Thyroid gland (tissue), 4 donors: ENCODE measurements around the gene PDE8A. TPM values are rescaled to one million over a fixed set of nuclear protein-coding genes. Genes with fewer than 3 reads are reported as not detected.

Experiments used
- DNase-seq, 2 donors: peaks; one replicate each; pipeline ENCODE4 v3.0.0-alpha.2; 2019
- H3K27ac ChIP-seq, 3 donors: fragments of 200-600 bp; sonication (generic); 1 replicate in 2 of 3; 2 replicates in 1 of 3; pipeline ENCODE4 v1.5.1; 2016 to 2019; ENCODE audit warnings: mild to moderate bottlenecking in 1 of 3, moderate library complexity in 1 of 3
- H3K27me3 ChIP-seq: fragments of 200-600 bp; sonication (generic); one replicate; pipeline ENCODE4 v1.5.1; 2019
- H3K36me3 ChIP-seq, 2 donors: fragments of 200-600 bp; sonication (generic); one replicate each; pipeline ENCODE4 v1.5.1; 2016 to 2019
- H3K4me1 ChIP-seq, 2 donors: fragments of 200-600 bp; sonication (generic); one replicate each; pipeline ENCODE4 v1.5.1; 2017 to 2019
- H3K4me3 ChIP-seq, 3 donors: fragments of 200-600 bp; sonication (generic); replicated peaks in 1 of 3; 1 replicate in 2 of 3; 2 replicates in 1 of 3; pipeline ENCODE4 v1.5.1; 2016; ENCODE audit warnings: mild to moderate bottlenecking in 1 of 3
- H3K9me3 ChIP-seq: fragments of 200-600 bp; sonication (generic); one replicate; pipeline ENCODE4 v1.5.1; 2017
- CTCF ChIP-seq, 6 experiments: fragments of 200-600 bp in 3 of 6; fragments of 450-650 bp in 3 of 6; sonication (generic) in 3 of 6; IDR thresholded peaks; one replicate each; pipeline ENCODE4 v1.5.1; 2016 to 2019; ENCODE audit warnings: antibody characterized with exemption in 6 of 6, mild to moderate bottlenecking in 2 of 6, inconsistent platforms in 1 of 6, moderate library complexity in 1 of 6
- POLR2A ChIP-seq, 2 donors: fragments of 450-650 bp; IDR thresholded peaks; one replicate each; pipeline ENCODE4 v1.6.1; 2017; ENCODE audit warnings: antibody characterized with exemption in 2 of 2, mild to moderate bottlenecking in 2 of 2, moderate library complexity in 1 of 2
- WGBS, 2 donors: methylation state at CpG; one replicate each; pipeline ENCODE4 v1.1.5; 2017; 5-methylcytosine and 5-hydroxymethylcytosine counted together
- intact Hi-C: fragments of 100-400 bp; cut with DNase I; formaldehyde crosslinking; loops from one replicate; pipeline ENCODE4 v1.15.1; 2023
- total RNA-seq, 4 donors: library from RNA; depleted of rRNA; stranded (reverse); fragments of >200 nt; gene quantifications; one replicate each; pipeline ENCODE4 v1.2.3, GENCODE V29; 2016

The PDE8A gene
- total RNA-seq, 4 donors from 2014 or later: 31.6 to 52.1 (median 35.2) TPM

- Histone ChIP-seq H3K9me3 (no peaks in the 10 kb centered on the region), H3K4me1 (peaks cover 10 to 24% of the 10 kb centered on the region in 2 donors), H3K36me3 (no peaks in the 10 kb centered on the region), H3K27me3 (no peaks in the 10 kb centered on the region), H3K4me3 (no peak overlapping the region), H3K27ac (no peak overlapping the region)
- TF ChIP-seq CTCF (IDR thresholded peaks at IDR 0.05) (no peak), POLR2A (IDR thresholded peaks at IDR 0.05) (no peak)
- DNase-seq: no peak
- WGBS, 2 donors: 77 to 86% methylated on average over 4 of the region's 4 CpGs
- intact Hi-C loops: no loop called here
Measured at GRCh38 chr15:85002517-85002916, 20.9 kb downstream of the PDE8A start.

GRCh38 chr15:85003593-85004312 lies 22.1 kb downstream of the PDE8A start:
- 85 to 88% methylated on average over 3 of the region's 3 CpGs for WGBS, 2 donors
- H3K27me3 ChIP-seq: no peaks in the 10 kb centered on the region
- H3K36me3 ChIP-seq: no peaks in the 10 kb centered on the region
- H3K27ac ChIP-seq: no peak overlapping the region
- H3K9me3 ChIP-seq: no peaks in the 10 kb centered on the region
- peaks cover 15 to 35% of the 10 kb centered on the region in 2 donors for H3K4me1 ChIP-seq
- H3K4me3 ChIP-seq: no peak overlapping the region
- no peak for DNase-seq
- intact Hi-C loops: no loop called here
- no peak for TF ChIP-seq CTCF (IDR thresholded peaks at IDR 0.05)
- no peak for TF ChIP-seq POLR2A (IDR thresholded peaks at IDR 0.05)

- Histone ChIP-seq H3K27me3 (no peaks in the 10 kb centered on the region), H3K4me1 (peaks cover 18 to 39% of the 10 kb centered on the region in 2 donors), H3K36me3 (no peaks in the 10 kb centered on the region), H3K4me3 (no peak overlapping the region), H3K9me3 (no peaks in the 10 kb centered on the region), H3K27ac (no peak overlapping the region)
- TF ChIP-seq POLR2A (IDR thresholded peaks at IDR 0.05): no peak
- WGBS, 2 donors: 95% methylated on average over 3 of the region's 3 CpGs
- intact Hi-C loops: no loop called here
- DNase-seq: no peak
Measured at GRCh38 chr15:85004550-85004949, 22.9 kb downstream of the PDE8A start.

- Histone ChIP-seq H3K27me3 (no peaks in the 10 kb centered on the region), H3K4me1 (peaks cover 21 to 39% of the 10 kb centered on the region in 2 donors), H3K36me3 (no peaks in the 10 kb centered on the region), H3K4me3 (no peak overlapping the region), H3K9me3 (no peaks in the 10 kb centered on the region), H3K27ac (no peak overlapping the region)
- intact Hi-C loops: no loop called here
- no peak for DNase-seq
- 79 to 92% methylated on average over 2 of the region's 2 CpGs for whole genome bisulfite sequencing, 2 donors
- TF ChIP-seq POLR2A (IDR thresholded peaks at IDR 0.05) (no peak), CTCF (IDR thresholded peaks at IDR 0.05) (no peak)
Measured at GRCh38 chr15:85005319-85005718, 23.7 kb downstream of the PDE8A start.

- H3K4me3 ChIP-seq: no peak overlapping the region
- intact Hi-C loops: no loop called here
- no peaks in the 10 kb centered on the region for H3K27me3 ChIP-seq
- 80 to 90% methylated on average over 5 of the region's 5 CpGs for WGBS, 2 donors
- no peak for TF ChIP-seq POLR2A (IDR thresholded peaks at IDR 0.05)
- TF ChIP-seq CTCF (IDR thresholded peaks at IDR 0.05): no peak
- peaks cover 21 to 38% of the 10 kb centered on the region in 2 donors for H3K4me1 ChIP-seq
- H3K9me3 ChIP-seq: no peaks in the 10 kb centered on the region
- no peaks in the 10 kb centered on the region for H3K36me3 ChIP-seq
- no peak overlapping the region for H3K27ac ChIP-seq
- no peak for DNase-seq
Measured at GRCh38 chr15:85005746-85006145, 24.1 kb downstream of the PDE8A start.
